A673 (cell line): ENCODE measurements around the gene TXN. TPM values are rescaled to one million over a fixed set of nuclear protein-coding genes. Genes with fewer than 3 reads are reported as not detected.

Experiments
- BruUV-seq: library from RNA; stranded (reverse); fragments of 400-500 nt; replicated peaks from 2 replicates; lab custom pipeline; 2021; lab: Mats Ljungman, UMichigan
- CTCF ChIA-PET: fragments of 300-600 bp; sonication (Branson Sonifier 250); formaldehyde crosslinking; loops from one replicate; lab custom pipeline; 2022; ENCODE audit warnings: antibody characterized with exemption; lab: Charles Lee
- POLR2A ChIA-PET: fragments of 300-600 bp; sonication (Branson Sonifier 250); formaldehyde crosslinking; loops from one replicate; lab custom pipeline; 2022; ENCODE audit warnings: antibody characterized with exemption; ENCODE audit not compliant: low non-redundant PET; lab: Charles Lee
- DNase-seq: peaks from one replicate; pipeline ENCODE4 v3.0.0-alpha.2; 2015; ENCODE audit warnings: low spot score
- H3K27ac ChIP-seq: fragments of 200-600 bp; sonication (generic); 2 replicates; pipeline ENCODE4 v1.5.1; 2016; ENCODE audit warnings: mixed run types, low read depth, mild to moderate bottlenecking, mixed read lengths, antibody characterized with exemption, low read length; ENCODE audit not compliant: poor library complexity, severe bottlenecking
- H3K27me3 ChIP-seq: fragments of 200-600 bp; sonication (generic); replicated peaks from 2 replicates; pipeline ENCODE4 v1.6.1; 2017; ENCODE audit warnings: mixed run types, low read depth, mild to moderate bottlenecking, mixed read lengths, antibody characterized with exemption, low read length; ENCODE audit not compliant: insufficient read depth, poor library complexity
- H3K36me3 ChIP-seq: fragments of 200-600 bp; sonication (generic); 2 replicates; pipeline ENCODE4 v1.6.1; 2016; ENCODE audit warnings: mixed run types, mild to moderate bottlenecking, mixed read lengths, antibody characterized with exemption, low read length; ENCODE audit not compliant: insufficient read depth, poor library complexity, severe bottlenecking
- H3K4me1 ChIP-seq: fragments of 200-600 bp; sonication (generic); 2 replicates; pipeline ENCODE4 v1.6.1; 2017; ENCODE audit warnings: mixed run types, mild to moderate bottlenecking, mixed read lengths, antibody characterized with exemption, low read length; ENCODE audit not compliant: insufficient read depth, poor library complexity, severe bottlenecking
- H3K4me3 ChIP-seq: fragments of 200-600 bp; sonication (generic); 2 replicates; pipeline ENCODE4 v1.5.1; 2016; ENCODE audit warnings: low read depth, mixed run types, mild to moderate bottlenecking, mixed read lengths, low read length; ENCODE audit not compliant: poor library complexity, severe bottlenecking
- H3K9me3 ChIP-seq: fragments of 200-600 bp; sonication (generic); 2 replicates; pipeline ENCODE4 v1.6.1; 2016; ENCODE audit warnings: mixed run types, low read depth, mild to moderate bottlenecking, mixed read lengths, antibody characterized with exemption, low read length; ENCODE audit not compliant: poor library complexity, severe bottlenecking
- EZH2 ChIP-seq: fragments of 200-600 bp; sonication (generic); IDR thresholded peaks from 2 replicates; pipeline ENCODE4 v1.6.1; 2017; ENCODE audit warnings: borderline replicate concordance, low read depth, mild to moderate bottlenecking, mixed read lengths, antibody characterized with exemption, low read length; ENCODE audit not compliant: poor library complexity, severe bottlenecking
- intact Hi-C: fragments of 100-400 bp; cut with micrococcal nuclease; formaldehyde crosslinking; loops from one replicate; pipeline ENCODE4 v1.10.0; 2022; ENCODE audit not compliant: unreplicated experiment
- total RNA-seq: library from RNA; stranded (reverse); gene quantifications from 2 replicates; pipeline ENCODE4 v1.2.3, GENCODE V29; 2021
- TF ChIP-seq, protein P1 (sequence below): fragments of 300-800, 200-600 bp; sonication (generic); conservative IDR thresholded peaks from 2 replicates; pipeline ENCODE4 v1.5.1; 2017; ENCODE audit warnings: low read depth, mild to moderate bottlenecking, antibody characterized with exemption, low read length, moderate library complexity, mixed read lengths

TXN gene
- total RNA-seq, 1 experiment from 2014 or later = 284 TPM

GRCh38 chr9:110240198-110240597 is 16.1 kb downstream of the TXN start:
- CTCF ChIA-PET = no interaction called here

DNA sequence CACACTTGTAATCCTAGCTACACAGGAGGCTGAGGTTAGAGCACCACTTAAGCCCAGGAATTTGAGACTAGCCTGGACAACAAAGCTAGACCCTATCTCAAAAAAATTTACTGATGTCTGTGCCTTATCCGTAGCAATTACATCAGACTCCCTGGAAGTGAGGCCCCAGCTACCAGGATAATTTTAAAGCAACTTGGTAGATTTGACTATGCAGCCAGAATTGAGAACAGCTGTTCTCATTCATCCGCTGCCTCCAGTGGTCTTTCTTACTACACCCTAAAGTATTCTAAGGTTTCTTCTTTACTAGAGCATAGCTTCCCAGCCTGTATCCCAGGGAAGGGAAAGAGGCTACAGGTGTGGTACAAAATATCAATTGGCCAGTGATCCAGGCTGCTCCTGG is 28.0 kb downstream of the TXN start:
- BruUV-seq = no TSS peak
- H3K9me3 ChIP-seq = no peaks in the 10 kb centered on the region
- ChIA-PET CTCF (no interaction called here), POLR2A (no interaction called here)
- H3K27ac ChIP-seq = no peak overlapping the region
- no peak for TF ChIP-seq EZH2
- TF ChIP-seq, protein P1, sequence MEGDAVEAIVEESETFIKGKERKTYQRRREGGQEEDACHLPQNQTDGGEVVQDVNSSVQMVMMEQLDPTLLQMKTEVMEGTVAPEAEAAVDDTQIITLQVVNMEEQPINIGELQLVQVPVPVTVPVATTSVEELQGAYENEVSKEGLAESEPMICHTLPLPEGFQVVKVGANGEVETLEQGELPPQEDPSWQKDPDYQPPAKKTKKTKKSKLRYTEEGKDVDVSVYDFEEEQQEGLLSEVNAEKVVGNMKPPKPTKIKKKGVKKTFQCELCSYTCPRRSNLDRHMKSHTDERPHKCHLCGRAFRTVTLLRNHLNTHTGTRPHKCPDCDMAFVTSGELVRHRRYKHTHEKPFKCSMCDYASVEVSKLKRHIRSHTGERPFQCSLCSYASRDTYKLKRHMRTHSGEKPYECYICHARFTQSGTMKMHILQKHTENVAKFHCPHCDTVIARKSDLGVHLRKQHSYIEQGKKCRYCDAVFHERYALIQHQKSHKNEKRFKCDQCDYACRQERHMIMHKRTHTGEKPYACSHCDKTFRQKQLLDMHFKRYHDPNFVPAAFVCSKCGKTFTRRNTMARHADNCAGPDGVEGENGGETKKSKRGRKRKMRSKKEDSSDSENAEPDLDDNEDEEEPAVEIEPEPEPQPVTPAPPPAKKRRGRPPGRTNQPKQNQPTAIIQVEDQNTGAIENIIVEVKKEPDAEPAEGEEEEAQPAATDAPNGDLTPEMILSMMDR = no peak
- no peaks in the 10 kb centered on the region for H3K4me1 ChIP-seq
- no peak for DNase-seq
- H3K36me3 ChIP-seq = no peaks in the 10 kb centered on the region
- intact Hi-C loops = no loop called here
- H3K27me3 ChIP-seq = no peaks in the 10 kb centered on the region
- no peak overlapping the region for H3K4me3 ChIP-seq

More at GRCh38 chr9:110240198-110240597, 16.1 kb downstream of the TXN start:
- H3K4me3 ChIP-seq = no peak overlapping the region
- intact Hi-C loops = no loop called here
- no peak for DNase-seq
- no TSS peak for BruUV-seq
- H3K9me3 ChIP-seq = no peaks in the 10 kb centered on the region
- POLR2A ChIA-PET = no interaction called here
- peaks cover 25% of the 10 kb centered on the region for H3K36me3 ChIP-seq
- TF ChIP-seq EZH2 = no peak
- TF ChIP-seq, protein P1 = no peak
- no peak overlapping the region for H3K27ac ChIP-seq
- H3K4me1 ChIP-seq = no peaks in the 10 kb centered on the region
- no peaks in the 10 kb centered on the region for H3K27me3 ChIP-seq

DNA sequence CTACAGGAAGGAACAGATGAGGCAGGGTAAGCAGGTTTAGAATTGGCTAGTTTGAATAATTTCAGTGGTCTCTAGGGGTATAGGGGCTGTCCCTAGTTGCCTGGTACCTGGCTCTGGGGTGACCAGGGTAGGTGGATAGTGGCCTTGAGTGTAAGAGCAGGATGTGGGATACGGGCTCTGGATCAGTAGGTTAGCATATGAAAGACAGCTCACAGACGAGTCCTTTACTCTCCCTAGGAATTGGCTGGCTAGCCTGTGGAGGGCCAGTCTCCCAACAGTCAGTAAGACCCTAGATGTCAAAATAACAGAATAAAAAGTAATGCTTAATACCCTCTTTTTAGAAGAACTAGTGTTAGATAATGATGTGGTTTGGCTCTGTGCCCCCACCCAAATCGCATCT is 31.7 kb downstream of the TXN start:
- intact Hi-C loops = no loop called here
- H3K27me3 ChIP-seq = no peaks in the 10 kb centered on the region

More for the DNA sequence above, 31.7 kb downstream of the TXN start:
- ChIA-PET POLR2A (no interaction called here), CTCF (no interaction called here)
- Histone ChIP-seq H3K4me3 (no peak overlapping the region), H3K27ac (no peak overlapping the region), H3K9me3 (no peaks in the 10 kb centered on the region), H3K36me3 (no peaks in the 10 kb centered on the region), H3K4me1 (no peaks in the 10 kb centered on the region)
- no TSS peak for BruUV-seq
- no peak for TF ChIP-seq EZH2
- TF ChIP-seq, protein P1 = no peak
- DNase-seq = no peak
